GM21526 (cell line): ENCODE data around the gene CHST13.

Experiments
- ATAC-seq: cut with Tn5 transposase; IDR thresholded peaks from one replicate; pipeline ENCODE4 v1.9.1; 2021; ENCODE audit warnings: moderate library complexity; ENCODE audit not compliant: unreplicated experiment, low FRiP score

The CHST13 gene

DNA sequence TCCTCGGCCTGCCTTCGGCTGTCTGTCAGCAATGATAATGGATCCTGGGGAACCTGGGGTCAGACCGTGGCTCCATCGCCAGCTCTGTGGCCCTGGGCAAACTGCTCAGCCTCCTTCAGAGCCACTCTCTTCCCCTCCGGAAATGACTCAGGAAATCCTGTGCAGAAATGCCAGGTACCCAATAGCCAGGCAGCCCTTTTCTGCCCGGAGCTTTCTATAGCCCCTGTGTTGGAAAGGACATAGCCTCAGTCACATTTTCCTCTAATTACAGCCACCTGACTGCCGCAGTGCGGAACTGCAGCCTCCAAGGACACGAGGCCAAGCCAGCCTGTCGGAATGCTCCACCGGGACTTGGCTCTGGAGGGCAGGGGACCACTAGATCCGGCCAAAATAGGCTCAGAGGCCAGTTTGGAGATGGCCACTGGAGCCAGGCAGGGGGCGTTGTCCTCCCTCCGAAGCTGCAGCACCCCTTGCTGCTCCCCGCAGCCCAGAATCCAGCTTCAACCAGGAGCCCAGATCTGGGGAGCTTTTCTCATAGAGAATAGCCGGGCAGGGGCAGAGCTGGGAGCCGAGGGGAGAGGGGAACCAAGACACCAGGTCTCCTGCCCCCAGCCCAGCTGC, 36.7 kb upstream of the CHST13 start:
- ATAC-seq, result no peak

DNA sequence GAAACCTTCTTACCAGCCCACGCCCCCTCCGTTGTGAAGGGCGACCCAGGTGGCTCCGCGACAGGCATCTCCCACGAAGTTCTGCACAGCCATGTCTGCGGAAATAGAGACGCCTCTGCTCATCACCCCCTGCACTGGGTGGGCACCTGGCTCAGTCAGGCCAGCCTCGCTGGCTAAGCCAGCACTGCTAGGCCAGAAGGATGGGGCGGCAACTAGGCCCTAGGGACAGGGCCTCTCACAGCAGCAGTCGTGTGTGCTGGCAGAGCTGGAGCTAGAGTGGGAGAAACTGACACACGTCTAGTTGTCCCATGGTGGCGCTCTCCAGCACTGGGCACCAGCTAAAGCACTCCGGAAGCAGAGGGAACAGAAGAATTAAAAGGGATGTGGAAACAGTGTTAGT, 35.8 kb upstream of the CHST13 start:
- no peak for ATAC-seq

DNA sequence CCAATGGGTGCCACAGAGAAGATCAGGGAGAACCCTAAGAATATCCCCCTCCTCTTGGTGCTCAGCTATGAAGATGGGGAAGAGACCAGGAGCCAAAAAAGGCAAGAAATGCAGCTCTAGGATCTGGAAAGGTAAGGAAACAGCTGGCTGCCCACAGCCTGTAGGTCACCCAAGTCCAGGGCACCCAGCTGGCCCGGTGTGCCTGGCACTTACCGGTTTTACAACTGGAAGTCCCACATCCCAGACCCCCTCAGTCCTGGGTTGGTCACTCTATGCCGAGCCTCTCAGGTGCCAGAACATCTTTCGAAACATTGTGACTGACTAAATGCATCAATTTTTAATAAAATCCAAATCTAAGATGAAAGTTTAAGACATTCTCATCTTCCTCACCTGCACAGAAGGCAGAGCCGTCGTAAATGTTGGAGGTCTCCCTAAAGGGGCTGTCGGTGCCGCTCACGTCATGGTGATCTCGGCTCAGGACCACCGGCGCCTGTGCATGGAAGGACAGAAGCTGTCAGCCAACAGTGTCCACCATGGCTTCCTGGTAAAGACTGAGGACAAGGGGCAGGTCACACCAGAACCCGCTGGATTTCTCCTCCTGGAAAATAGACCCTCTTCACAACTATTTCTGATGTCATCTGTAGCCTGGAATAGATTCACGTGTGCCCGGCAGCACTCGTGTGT, 34.9 kb upstream of the CHST13 start:
- ATAC-seq, result no peak

DNA sequence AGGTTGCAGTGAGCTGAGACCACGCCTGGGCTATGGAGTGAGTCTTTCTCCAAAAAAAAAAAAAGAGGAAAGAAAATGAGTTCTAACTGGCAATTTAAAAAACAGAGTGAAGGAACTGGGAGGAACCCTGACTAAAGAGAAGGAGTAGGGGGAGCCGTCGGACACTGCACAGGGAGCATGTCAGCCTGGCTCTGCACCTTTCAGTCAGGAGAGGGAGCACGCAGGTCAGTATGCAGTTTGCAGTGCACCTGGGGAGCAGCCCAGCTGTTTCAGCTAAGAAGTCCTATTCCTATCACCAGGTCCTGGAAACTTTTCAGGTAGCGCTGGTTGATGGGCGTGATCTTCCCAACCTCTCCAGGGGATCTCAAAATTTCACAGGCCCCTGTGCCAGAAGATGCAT, 33.3 kb upstream of the CHST13 start:
- ATAC-seq, result no peak

DNA sequence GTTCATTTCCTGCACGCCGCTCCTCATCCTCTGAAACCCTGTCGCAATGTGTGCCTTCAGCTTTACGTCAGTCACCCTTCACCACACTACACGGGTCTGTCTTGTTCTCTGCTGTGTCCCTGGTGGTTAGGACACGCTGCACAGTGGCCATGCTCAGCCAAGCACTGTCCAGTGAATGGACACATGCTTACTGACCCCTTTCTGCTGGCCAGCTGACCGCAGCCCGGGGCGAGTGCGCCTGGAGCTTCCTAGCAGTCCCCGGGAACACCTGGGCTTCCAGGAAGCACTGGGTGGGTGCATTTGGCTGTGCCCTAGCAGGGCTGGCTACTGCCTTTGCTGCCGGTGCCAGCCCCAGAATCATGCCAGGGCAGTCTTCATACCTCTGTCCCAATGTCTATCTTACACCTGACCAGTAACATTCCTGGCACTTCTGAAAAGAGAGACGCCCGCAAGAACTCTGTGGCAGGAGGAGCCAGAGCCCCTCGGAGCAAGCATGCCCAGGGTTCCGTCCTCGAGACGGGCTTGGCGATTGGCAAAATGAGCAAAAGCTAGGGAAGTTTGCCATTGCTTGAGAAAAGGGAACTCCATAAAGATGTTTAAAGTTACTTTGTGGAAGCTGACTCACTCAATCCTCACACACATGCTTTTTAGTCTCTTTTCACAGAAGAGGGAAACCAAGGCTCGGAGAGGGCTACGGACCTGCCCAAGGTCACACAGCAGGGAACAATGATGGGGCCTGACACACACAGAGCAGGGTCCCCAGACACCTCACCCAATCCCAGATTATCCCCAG, 32.5 kb upstream of the CHST13 start:
- ATAC-seq, result no peak

DNA sequence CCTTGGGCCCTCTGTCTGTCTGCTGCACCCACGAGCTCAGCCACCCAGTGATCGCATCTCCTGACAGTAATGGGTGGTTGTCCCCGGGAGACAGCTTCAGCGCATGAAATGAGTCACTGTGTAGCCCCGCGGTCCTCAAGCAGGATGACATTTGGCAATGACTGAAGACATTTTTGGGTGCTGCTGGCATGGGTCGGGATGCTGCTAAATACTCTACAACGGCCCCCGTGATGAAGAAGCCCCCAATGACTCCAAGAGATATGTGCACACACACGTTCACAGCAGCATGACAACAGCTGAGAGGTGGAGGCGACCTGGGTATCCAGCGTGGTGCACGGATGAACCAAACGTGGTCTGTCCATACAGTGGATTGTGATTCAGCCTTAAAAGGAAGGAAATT, 30.9 kb upstream of the CHST13 start:
- no peak for ATAC-seq

DNA sequence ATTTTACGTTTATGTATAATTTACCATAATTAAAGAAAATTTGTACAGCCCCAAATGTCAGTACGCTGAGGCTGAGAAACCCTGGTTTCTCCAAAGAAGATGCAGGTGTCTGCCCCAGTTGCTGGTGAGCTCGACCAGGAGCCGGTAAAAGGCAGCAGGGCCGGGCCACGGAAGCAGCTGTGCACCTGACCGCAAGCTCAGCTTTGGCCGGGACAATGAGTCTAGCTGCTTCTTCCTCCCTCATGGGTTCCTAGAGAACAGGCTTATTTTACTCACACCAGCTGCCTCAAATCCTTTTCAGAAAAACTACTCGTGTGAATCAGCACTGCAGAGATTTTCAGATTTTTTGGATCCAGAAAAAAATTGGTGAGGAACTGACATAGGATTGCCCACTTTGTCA, 30.2 kb upstream of the CHST13 start:
- no peak for ATAC-seq

DNA sequence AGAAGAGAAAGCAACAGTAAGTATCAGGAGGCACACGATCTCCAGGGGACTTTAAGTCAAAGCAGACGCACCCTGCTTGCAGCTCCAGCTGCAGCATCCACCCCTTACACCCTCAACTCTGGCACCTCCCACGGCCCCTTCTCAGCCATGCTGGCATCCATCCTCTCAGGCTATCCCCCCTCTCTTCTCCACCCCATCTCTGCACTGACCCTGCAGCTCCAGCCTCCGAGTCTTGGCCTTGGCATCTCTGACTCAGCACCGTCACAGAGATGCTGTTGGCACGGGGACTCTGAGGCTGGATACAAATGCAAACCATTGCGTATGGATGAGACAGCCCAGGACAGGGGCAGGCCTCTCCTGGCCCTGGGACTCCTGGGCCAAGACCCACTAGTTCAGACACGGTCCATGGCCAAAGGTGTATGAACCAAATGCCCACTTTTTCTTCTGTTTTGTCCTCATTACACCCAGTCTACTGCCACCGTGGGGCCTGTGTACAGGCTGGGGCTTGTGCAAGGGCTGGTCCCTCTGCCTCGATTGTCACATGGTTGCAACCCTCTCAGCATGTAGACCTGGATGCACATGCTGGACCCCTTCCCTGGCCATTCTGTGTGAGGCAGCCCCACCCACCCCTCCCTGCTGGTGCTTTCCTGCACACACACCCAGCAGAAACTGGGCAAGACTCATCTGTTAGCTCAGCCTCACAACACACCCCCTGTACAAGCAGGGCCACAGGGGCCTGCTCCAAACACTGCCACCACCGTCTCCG, 29.6 kb upstream of the CHST13 start:
- no peak for ATAC-seq

DNA sequence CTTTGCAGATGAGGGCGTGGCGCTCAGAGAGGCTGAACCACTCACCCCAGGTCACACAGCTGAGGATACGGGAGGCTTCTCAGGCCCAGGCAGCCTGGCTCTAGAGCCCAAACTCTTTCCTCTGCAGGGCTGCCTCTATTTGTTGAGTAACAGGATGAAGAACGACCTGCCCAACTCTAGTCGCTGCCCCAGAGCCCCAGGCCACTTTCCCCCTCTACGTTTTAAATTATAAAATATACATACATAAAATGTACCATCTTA, 29.1 kb upstream of the CHST13 start:
- ATAC-seq, result no peak

DNA sequence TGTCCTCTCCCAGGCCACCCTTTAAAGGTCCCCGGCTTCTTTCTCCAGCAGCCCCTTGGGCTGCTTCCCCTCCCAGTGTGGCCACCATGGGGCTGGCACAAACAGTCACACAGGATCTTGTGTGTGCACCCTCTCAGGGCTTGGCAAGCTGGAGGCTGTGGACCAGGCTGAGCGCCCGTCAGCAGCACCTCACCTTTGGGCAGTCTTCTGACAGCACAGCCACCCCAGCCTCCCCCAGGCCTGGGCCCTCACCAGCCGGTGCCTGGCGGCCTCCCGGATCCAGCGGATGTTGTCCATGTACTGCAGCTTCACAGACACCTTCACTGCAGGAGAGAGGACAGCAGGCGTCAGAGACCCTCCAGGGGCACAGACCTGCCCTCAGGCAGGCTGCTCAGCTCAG, 28.2 kb upstream of the CHST13 start:
- ATAC-seq, result no peak

DNA sequence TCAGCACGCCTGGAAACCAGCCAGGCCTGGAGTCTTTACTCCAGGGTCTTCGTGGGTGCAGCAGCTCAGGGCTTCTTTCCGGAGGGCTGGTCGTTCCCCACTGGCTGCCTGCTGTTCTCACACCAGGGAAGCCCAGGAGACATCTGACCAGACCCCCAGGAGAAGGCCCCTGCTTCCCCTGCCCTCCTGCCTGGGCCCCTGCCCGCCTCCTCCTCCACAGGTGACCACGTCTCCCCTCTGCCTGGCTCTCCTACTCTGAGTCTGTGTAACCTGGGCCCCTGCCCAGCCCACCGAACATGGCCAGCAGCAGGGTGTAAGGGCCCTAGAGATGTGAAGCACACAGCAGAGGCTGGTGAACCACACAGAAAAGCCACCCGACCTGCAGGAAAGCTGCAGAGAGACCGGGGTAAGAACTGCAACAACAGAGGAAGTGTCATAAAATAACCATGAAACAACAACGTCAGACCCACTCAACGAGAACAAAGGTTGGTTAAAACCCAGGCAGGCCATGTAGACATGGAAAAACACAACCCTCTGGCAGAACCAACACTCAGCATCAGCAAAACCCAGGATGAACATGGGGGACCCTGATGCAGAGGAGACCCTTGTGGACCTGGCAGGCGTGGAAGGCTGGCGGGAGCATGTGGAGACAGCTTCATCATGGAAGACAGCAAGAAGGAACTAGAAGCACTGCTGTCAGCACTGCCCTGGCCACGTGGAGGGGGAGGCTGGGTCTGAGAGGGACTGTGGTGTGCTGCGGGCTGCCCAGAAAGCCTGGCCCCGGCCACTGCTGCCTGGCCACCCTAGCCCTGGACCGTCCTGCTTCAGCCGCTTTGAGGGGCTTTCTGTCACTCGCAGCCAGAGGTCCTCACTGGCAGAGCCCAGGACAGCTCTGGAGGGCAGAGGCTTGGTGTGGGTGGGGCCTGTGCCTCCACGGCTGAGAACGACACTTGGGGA, 26.8 kb upstream of the CHST13 start:
- ATAC-seq, result no peak

DNA sequence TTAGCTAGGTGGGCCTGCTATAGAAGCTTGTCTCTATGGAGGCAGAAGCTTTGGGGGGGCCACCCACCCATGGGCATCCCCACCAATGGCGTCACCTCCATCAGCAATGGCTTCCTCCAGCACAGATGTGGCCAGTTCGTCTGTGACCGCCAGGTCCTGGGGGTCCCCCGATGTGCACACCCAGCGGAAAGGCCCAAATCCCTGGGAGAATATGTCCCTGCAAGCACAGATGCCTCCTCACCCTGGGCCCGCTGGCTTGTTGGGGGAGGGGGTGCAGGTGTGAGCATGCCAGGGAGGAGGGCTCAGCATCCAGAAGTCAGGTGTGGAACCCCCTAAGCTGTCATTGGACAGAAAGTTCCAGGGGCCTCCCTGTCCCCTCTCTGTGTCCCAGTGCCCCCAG, 26.0 kb upstream of the CHST13 start:
- no peak for ATAC-seq

DNA sequence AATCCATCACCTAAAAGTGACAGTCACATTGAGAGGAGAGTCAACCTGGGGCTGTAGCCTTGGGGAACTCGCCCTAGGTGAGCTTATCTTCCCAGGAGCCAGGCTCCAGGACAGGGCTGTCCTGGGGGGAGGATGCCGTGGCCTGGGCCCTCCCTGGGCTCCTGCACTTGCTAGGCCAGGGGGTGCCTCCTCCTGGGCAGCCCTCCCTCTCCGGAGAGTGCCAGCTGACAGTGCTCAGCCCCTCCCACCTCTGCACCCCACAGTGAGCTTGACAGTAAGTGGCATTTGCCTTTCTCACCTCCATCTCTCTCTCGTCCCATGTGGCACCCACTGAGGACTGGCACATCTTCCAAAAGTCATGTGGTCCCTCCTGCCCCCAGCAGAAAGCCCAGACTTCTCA, 25.5 kb upstream of the CHST13 start:
- no peak for ATAC-seq

DNA sequence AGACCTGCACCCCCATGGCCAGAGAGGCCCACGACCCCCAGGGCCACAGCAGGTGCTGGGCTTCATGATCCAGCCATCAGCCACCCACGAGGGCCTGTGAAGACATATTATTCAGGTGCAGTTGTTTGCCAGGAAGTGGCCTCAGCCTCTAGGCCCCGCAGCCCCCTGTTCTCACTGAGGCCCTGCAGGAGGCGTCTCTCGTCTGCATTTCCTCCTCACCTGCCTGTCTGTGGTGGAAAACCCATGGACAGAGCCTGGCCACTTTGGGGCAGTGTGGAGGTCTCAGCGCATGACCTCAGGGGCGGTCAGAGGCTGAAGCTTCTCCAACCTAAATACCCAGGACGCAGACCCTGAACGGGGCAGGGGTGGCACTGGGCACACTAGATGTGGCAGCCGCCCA, 25.0 kb upstream of the CHST13 start:
- ATAC-seq, result no peak

DNA sequence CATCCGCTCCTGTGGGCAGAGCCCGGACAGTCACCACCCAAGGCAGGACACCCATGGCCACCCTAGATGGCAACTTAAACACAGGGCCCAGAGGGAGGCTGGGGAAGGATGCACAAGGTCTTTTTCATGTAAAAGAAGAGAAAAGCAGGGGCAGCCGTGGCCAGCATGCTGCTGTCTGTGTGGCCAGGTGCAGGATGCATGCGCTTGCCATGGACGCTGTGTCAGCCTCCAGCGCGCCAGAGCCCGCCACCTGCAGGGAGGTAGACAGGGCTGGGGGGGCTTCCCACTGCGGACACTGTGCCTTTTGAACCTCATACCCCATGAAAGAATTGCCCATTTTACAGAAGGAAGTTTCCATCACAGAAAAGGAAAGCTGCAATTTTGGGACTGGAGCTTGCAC, 24.6 kb upstream of the CHST13 start:
- ATAC-seq, result no peak

DNA sequence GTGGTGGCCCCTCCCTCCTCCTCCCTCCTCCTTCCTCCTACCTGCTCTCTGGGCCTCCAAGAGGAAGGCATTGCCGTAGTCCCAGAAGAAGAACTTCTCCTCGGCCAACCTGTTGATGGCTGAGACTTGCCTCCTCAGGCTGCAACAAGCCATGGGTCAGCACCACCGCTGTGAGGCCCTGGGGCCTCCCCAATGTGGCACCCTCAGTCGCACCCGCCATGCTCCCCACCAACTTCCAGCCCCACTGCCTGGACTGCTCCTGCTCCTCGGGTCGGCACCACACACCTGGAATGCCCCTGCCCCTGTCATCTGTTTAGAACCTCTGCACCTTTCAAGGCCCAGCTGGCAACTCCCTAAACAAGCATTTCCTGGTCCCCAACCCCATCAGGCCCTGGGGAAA, 23.9 kb upstream of the CHST13 start:
- ATAC-seq, result no peak

DNA sequence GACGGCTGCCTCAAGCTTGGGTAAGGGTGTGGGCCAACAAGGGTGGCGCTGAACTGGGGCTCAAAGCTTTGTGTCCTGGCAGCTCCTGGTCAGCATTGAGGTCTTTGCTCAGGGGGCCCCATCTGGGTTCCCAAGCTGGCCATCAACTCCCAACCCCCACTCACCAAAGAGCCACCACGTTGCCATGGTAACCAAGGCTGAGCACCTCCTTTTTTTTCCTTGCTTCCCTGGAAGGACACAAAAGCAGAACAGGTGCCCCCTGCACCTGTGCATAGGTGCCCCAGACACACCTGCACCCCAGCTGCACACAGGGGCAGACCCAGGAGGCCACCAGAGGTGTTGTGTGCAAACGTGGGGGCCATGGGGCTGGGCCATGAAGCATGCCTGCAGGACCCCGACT, 22.9 kb upstream of the CHST13 start:
- ATAC-seq, result no peak

DNA sequence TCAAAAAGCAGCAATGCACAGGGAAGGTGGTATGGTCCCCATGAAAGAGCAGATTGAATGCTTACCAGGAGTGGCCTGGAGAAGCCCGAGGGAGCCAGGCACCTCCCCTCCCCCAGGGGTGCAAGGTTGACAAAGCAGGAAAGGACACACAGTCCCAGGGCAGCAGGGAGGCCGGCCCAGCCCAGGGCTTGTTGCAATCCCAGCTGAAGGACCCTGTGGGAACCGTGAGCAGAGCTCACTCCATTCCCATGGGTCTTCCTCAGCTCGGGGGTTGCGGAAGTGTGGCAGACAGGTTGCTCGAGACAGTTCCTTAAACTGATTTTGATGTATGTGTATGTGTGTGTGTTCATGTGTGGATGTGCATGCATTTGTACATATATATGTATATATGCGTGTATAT, 22.2 kb upstream of the CHST13 start:
- no peak for ATAC-seq

DNA sequence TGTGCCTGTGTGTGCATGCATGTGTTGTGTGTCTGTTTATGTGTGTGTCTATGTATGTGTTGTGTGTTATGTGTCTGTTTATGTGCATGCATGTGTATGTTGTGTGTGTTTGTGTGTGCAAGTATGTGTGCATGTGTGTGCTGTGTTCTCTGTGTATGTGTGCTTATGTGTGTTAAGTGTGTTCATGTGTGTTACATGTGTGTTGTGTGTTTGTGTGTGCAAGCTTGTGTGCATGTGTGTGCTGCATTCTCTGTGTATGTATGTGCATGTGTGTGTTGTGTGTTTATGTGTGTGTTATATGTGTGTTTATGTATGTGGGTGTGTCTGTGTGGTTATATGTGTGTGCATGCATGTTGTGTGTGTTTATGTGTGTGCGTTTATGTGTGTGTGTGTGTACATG, 21.3 kb upstream of the CHST13 start:
- ATAC-seq, result no peak

DNA sequence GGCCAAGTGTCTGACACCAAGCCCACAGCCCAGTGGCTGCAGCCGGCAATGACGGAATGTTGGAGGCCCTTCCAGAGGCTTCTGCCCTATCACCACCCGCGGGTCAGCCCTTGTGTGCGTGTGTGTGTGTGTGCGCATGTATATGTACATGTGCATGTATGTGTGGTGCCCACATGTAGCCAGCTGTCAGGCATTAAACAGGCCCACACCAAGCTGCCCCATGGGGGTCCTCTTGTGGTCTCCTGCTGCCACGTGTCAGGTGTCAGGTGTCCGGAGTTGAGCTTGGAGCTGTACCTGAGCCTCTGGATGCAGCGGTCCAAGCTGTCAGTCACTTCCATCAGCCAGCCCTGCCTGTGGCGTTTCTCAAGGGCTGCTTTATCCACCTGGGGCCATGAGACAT, 20.3 kb upstream of the CHST13 start:
- no peak for ATAC-seq
